HCT116 (cell line): ENCODE results near the gene MED1. TPM values are rescaled to one million over a fixed set of nuclear protein-coding genes. Genes with fewer than 3 reads are reported as not detected.

ENCODE experiments used
- ATAC-seq: fragments of 200-7000 bp; cut with Tn5 transposase; 2 replicates; pipeline ENCODE4 v1.9.1; 2020; ENCODE audit warnings: mild to moderate bottlenecking, moderate library complexity
- BruUV-seq: library from RNA; stranded (reverse); fragments of 400-500 nt; replicated peaks from 2 replicates; lab custom pipeline; 2021; lab: Mats Ljungman, UMichigan
- CTCF ChIA-PET: fragments of 300-600 bp; sonication (Branson Sonifier 250); formaldehyde crosslinking; loops from one replicate; lab custom pipeline; 2021; ENCODE audit warnings: antibody characterized with exemption; lab: Charles Lee
- POLR2A ChIA-PET: fragments of 300-600, 350-600 bp; sonication (Branson Sonifier 250); formaldehyde crosslinking; loops from one replicate; lab custom pipeline; 2021; ENCODE audit warnings: antibody characterized with exemption; lab: Charles Lee
- RAD21 ChIA-PET, 2 experiments: fragments of 300-600 bp; sonication (Branson Sonifier 250); formaldehyde crosslinking; loops; one replicate each; lab custom pipeline; 2023; ENCODE audit warnings: low total read pairs in 2 of 2; ENCODE audit not compliant: uncharacterized antibody in 2 of 2, unreplicated experiment in 2 of 2, low non-redundant PET in 1 of 2; lab: Charles Lee
- DNase-seq: peaks from one replicate; pipeline ENCODE4 v3.0.0-alpha.2; 2010; ENCODE audit warnings: low read depth, low spot score
- H2AFZ ChIP-seq: fragments of 200-600 bp; shearing (Covaris generic), sonication (generic); 2 replicates; pipeline ENCODE4 v1.6.1; 2017; ENCODE audit warnings: low read depth, mixed run types, mixed read lengths, antibody characterized with exemption, low read length; ENCODE audit not compliant: poor library complexity, severe bottlenecking
- H3K27ac ChIP-seq: 2 replicates; pipeline ENCODE4 v1.5.1; 2012; ENCODE audit warnings: low read depth, low read length
- H3K27me3 ChIP-seq: fragments of 200-600 bp; sonication (generic); 2 replicates; pipeline ENCODE4 v1.6.1; 2016; ENCODE audit warnings: mixed run types, low read length, mixed read lengths; ENCODE audit not compliant: insufficient read depth
- H3K36me3 ChIP-seq, 2 experiments: fragments of 200-500 bp in 1 of 2; fragments of 200-600 bp in 1 of 2; sonication (Bioruptor generic) in 1 of 2; sonication (generic) in 1 of 2; 2 replicates each; pipeline versions ENCODE4 v1.5.1 to v1.6.1; 2014 to 2016; ENCODE audit warnings: low read length in 2 of 2, inconsistent platforms in 1 of 2, mixed read lengths in 1 of 2, mixed run types in 1 of 2; ENCODE audit not compliant: insufficient read depth in 2 of 2, control insufficient read depth in 1 of 2
- H3K4me1 ChIP-seq, 2 experiments: fragments of 200-600 bp in 1 of 2; sonication (generic) in 1 of 2; 2 replicates each; pipeline versions ENCODE4 v1.5.1 to v1.6.1; 2012 to 2017; ENCODE audit warnings: low read length in 2 of 2, inconsistent platforms in 1 of 2, mild to moderate bottlenecking in 1 of 2, mixed read lengths in 1 of 2, mixed run types in 1 of 2, moderate library complexity in 1 of 2; ENCODE audit not compliant: insufficient read depth in 2 of 2, control insufficient read depth in 1 of 2
- H3K4me2 ChIP-seq: fragments of 200-600 bp; sonication (generic); 2 replicates; pipeline ENCODE4 v1.6.1; 2017; ENCODE audit warnings: mixed run types, low read length, mixed read lengths
- H3K4me3 ChIP-seq, 2 experiments: fragments of 200-600 bp in 1 of 2; sonication (generic) in 1 of 2; replicated peaks in 1 of 2; 2 replicates each; pipeline ENCODE4 v1.5.1; 2011 to 2016; ENCODE audit warnings: low read length in 2 of 2, control low read depth in 1 of 2, low read depth in 1 of 2, mild to moderate bottlenecking in 1 of 2, mixed read lengths in 1 of 2, mixed run types in 1 of 2
- H3K79me2 ChIP-seq: fragments of 200-600 bp; sonication (generic); 2 replicates; pipeline ENCODE4 v1.6.1; 2017; ENCODE audit warnings: mild to moderate bottlenecking, mixed run types, low read length, moderate library complexity, mixed read lengths; ENCODE audit not compliant: insufficient read depth
- H3K9ac ChIP-seq: fragments of 200-600 bp; sonication (generic); 2 replicates; pipeline ENCODE4 v1.6.1; 2016; ENCODE audit warnings: low read length, mixed read lengths
- H3K9me2 ChIP-seq: fragments of 200-600 bp; sonication (generic), shearing (Covaris generic); 2 replicates; pipeline ENCODE4 v1.6.1; 2017; ENCODE audit warnings: mixed run types, mild to moderate bottlenecking, moderate library complexity; ENCODE audit not compliant: insufficient read depth
- H3K9me3 ChIP-seq, 2 experiments: fragments of 200-500 bp in 1 of 2; fragments of 200-600 bp in 1 of 2; sonication (Bioruptor generic) in 1 of 2; sonication (generic) in 1 of 2; 2 replicates each; pipeline ENCODE4 v1.6.1; 2014 to 2017; ENCODE audit warnings: low read length in 2 of 2, mixed read lengths in 2 of 2, inconsistent platforms in 1 of 2, low read depth in 1 of 2, mild to moderate bottlenecking in 1 of 2, mixed run types in 1 of 2, moderate library complexity in 1 of 2; ENCODE audit not compliant: control insufficient read depth in 1 of 2, insufficient read depth in 1 of 2
- H4K20me1 ChIP-seq: fragments of 200-600 bp; sonication (generic), shearing (Covaris generic); 2 replicates; pipeline ENCODE4 v1.6.1; 2017; ENCODE audit warnings: mixed run types, mild to moderate bottlenecking, moderate library complexity; ENCODE audit not compliant: insufficient read depth
- ATF3 ChIP-seq: IDR thresholded peaks from 2 replicates; pipeline ENCODE4 v1.6.1; 2012
- EZH2 ChIP-seq: fragments of 200-600 bp; sonication (generic); IDR thresholded peaks from 2 replicates; pipeline ENCODE4 v1.6.1; 2017; ENCODE audit warnings: antibody characterized with exemption, mixed run types
- EZH2phosphoT487 ChIP-seq: fragments of 200-600 bp; IDR thresholded peaks from 2 replicates; pipeline ENCODE4 v1.6.1; 2018; ENCODE audit warnings: antibody characterized with exemption, borderline replicate concordance
- FOSL1 ChIP-seq: IDR thresholded peaks from 2 replicates; pipeline ENCODE4 v1.6.1; 2012; ENCODE audit warnings: low read depth
- JUND ChIP-seq: IDR thresholded peaks from 2 replicates; pipeline ENCODE4 v1.6.1; 2012
- MAX ChIP-seq: IDR thresholded peaks from 2 replicates; pipeline ENCODE4 v1.6.1; 2012
- POLR2A ChIP-seq: IDR thresholded peaks from 2 replicates; pipeline ENCODE4 v1.7.0; 2011; ENCODE audit warnings: borderline replicate concordance; ENCODE audit not compliant: insufficient read depth, insufficient read length; ENCODE audit errors: extremely low read depth
- POLR2AphosphoS5 ChIP-seq: IDR thresholded peaks from 2 replicates; pipeline ENCODE4 v1.6.1; 2011; ENCODE audit warnings: mild to moderate bottlenecking, low read depth, low read length, moderate library complexity
- SIN3A ChIP-seq: IDR thresholded peaks from 2 replicates; pipeline ENCODE4 v1.6.1; 2012; ENCODE audit warnings: low read depth
- SP1 ChIP-seq: IDR thresholded peaks from 2 replicates; pipeline ENCODE4 v1.6.1; 2012; ENCODE audit warnings: low read depth
- YY1 ChIP-seq: IDR thresholded peaks from 2 replicates; pipeline ENCODE4 v1.6.1; 2011; ENCODE audit warnings: low read length, low read depth, moderate library complexity, mild to moderate bottlenecking; ENCODE audit not compliant: insufficient replicate concordance; ENCODE audit errors: extremely low read depth
- ZFX ChIP-seq: fragments of 450-650 bp; IDR thresholded peaks from 2 replicates; pipeline ENCODE4 v1.6.1; 2017
- ZNF274 ChIP-seq: fragments of 200-500 bp; sonication (Bioruptor generic); IDR thresholded peaks from 2 replicates; pipeline ENCODE4 v1.6.1; 2014; ENCODE audit warnings: mild to moderate bottlenecking, low read depth, low read length, inconsistent platforms
- intact Hi-C: fragments of 100-400 bp; cut with micrococcal nuclease; formaldehyde crosslinking; loops from 2 replicates; pipeline ENCODE4 v1.10.0; 2022
- total RNA-seq: library from RNA; stranded (reverse); gene quantifications from one replicate; pipeline ENCODE4 v1.2.1, GENCODE V29; 2021; ENCODE audit not compliant: unreplicated experiment

MED1 gene
- total RNA-seq, 1 experiment from 2014 or later = 55.7 TPM

GRCh38 chr17:39401412-39402243 lies 49.4 kb downstream of the MED1 start, which contains the start of gene FBXL20:
Gene FBXL20, minus strand, starts transcription at chr17:39401626. Its CDS starts 224 bp downstream, at chr17:39401402.
- peak within 1 kb of the TSS; percentile 75 for H3K27ac ChIP-seq

More at GRCh38 chr17:39401412-39402243, 49.4 kb downstream of the MED1 start, which contains the start of gene FBXL20:
- Histone ChIP-seq H3K4me1 (peaks cover 3 to 22% of the 10 kb centered on the region in 2 experiments; a peak in 2 of 4 replicates), H2AFZ (no peak within 1 kb of the TSS), H3K9me3 (no peaks in the 10 kb centered on the region), H4K20me1 (peaks cover 3% of the 10 kb centered on the region; the same call in 1 of the 2 replicates), H3K9me2 (no peaks in the 10 kb centered on the region), H3K36me3 (peaks cover 0 to 4% of the 10 kb centered on the region in 2 experiments; a peak in 1 of 4 replicates), H3K9ac (peak within 1 kb of the TSS; percentile 66), H3K27me3 (no peaks in the 10 kb centered on the region), H3K4me3 (peak within 1 kb of the TSS; percentile 70 to 71), H3K79me2 (peaks cover 8% of the 10 kb centered on the region), H3K4me2 (peak within 1 kb of the TSS; percentile 96)
- POLR2A ChIA-PET = interaction anchor here (1.2 kb wide), 1 partner anchor 49 kb away, joined by 4 read pairs; the partner anchor contains the start of gene MED1
- intact Hi-C loops = no loop called here
- DNase-seq = peak; percentile 65
- TF ChIP-seq POLR2AphosphoS5 = peak; percentile 76
- TF ChIP-seq ZFX = peak; percentile 67
- no peak for TF ChIP-seq ATF3
- TF ChIP-seq YY1 = peak; percentile 43
- no peak for TF ChIP-seq ZNF274
- no peak for TF ChIP-seq FOSL1
- peak; percentile 57; the same call in 1 of the 2 replicates for TF ChIP-seq SIN3A
- peak; percentile 35; the same call in 1 of the 2 replicates for TF ChIP-seq MAX
- TF ChIP-seq EZH2 = no peak
- no peak for TF ChIP-seq EZH2phosphoT487
- TF ChIP-seq POLR2A = peak; percentile 38
- peak; percentile 79 for TF ChIP-seq SP1
- no peak for TF ChIP-seq JUND
- RAD21 ChIA-PET = no interaction called here
- ATAC-seq = peak; percentile 74
- no TSS peak for BruUV-seq
- CTCF ChIA-PET = no interaction called here
